GM12801 (cell line): Measurements from ENCODE around the gene DTD1.

Experiments
- TF ChIP-seq, protein P1 (sequence below): IDR thresholded peaks from one replicate; pipeline ENCODE4 v1.5.1; 2011; ENCODE audit warnings: control low read depth; ENCODE audit not compliant: insufficient read length; ENCODE audit errors: extremely low read depth

The DTD1 gene

DNA sequence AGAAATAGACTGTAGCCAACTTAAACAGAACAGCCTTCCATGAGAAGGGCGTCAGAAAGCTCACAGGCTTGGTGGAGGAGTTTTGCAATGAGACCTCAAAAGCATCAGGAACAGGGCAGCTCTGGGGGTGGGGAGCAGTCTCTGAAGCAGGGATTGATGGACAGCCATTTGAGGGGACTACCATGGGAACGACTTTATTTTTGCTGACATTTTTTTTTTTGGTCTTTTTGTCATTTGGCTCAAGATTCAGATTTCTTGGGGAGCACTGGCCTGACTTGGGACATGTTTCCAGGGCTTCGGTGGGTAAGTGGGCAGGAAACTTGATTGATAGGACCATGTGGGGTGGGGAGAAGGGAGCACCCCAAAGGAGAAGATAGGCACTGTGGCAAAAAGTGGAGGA, 193.7 kb downstream of the DTD1 start:
- TF ChIP-seq, protein P1, sequence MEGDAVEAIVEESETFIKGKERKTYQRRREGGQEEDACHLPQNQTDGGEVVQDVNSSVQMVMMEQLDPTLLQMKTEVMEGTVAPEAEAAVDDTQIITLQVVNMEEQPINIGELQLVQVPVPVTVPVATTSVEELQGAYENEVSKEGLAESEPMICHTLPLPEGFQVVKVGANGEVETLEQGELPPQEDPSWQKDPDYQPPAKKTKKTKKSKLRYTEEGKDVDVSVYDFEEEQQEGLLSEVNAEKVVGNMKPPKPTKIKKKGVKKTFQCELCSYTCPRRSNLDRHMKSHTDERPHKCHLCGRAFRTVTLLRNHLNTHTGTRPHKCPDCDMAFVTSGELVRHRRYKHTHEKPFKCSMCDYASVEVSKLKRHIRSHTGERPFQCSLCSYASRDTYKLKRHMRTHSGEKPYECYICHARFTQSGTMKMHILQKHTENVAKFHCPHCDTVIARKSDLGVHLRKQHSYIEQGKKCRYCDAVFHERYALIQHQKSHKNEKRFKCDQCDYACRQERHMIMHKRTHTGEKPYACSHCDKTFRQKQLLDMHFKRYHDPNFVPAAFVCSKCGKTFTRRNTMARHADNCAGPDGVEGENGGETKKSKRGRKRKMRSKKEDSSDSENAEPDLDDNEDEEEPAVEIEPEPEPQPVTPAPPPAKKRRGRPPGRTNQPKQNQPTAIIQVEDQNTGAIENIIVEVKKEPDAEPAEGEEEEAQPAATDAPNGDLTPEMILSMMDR: no peak

DNA sequence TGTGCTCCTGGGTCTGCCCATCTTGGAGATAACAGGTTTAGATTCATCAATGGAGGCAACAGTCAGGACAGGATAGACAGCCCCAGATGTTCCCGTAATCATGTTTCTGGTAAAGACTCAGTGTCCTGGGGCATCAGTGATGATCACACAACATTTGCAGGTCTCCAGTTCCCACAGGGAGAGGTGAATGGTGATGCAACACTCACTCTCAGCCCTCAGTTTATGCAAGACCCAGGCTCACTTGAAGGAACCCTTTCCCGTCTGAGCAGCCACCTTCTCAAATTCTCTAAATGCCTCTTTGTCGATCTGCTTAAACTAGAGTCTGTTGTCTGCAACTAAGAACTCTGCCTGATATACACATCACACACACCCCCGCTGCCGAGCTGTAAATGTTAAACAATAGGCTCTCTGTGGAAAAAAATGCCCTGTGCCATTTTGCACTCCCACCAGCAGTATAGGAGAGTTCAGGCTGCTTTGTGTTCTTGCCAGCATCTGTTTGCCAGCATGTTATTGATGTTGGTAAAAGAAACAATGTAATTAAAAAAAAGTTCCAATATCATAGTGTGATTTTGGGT, 195.6 kb downstream of the DTD1 start:
- TF ChIP-seq, protein P1: no peak

DNA sequence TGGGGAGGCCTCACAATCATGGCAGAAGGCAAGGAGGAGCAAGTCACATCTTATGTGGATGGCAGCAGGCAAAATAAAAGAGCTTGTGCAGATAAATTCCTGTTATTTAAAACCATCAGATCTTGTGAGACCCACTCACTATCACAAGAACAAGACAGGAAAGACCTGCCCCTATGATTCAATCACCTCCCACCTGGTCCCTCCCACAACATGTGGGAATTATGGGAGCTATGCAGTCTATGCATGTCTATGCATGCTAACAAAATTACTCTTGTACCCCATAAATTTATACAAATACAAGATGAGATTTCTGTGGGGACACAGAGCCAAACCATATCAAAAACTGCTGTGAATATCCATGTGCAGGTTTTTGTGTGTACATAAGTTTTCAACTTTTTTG, 200.2 kb downstream of the DTD1 start:
- TF ChIP-seq, protein P1: no peak

DNA sequence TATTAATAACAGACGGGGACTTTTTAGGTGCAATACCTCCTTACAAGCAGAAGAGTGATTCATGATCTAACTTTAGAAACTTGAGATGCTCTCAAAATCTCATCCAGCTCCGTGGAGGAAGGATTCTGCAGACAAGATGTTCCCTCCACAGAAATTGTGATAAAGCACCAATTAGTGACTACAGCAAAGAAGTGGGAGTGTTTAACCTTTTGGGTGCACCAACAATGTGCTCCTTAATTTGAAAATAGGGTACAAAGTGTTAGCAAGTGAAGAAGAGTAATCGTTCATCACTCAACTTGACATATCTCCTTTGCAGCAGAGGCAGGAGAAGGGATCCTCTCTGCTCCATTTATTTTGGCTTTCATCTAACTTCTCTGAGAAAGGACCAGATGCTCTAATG, 202.9 kb downstream of the DTD1 start:
- TF ChIP-seq, protein P1: no peak

DNA sequence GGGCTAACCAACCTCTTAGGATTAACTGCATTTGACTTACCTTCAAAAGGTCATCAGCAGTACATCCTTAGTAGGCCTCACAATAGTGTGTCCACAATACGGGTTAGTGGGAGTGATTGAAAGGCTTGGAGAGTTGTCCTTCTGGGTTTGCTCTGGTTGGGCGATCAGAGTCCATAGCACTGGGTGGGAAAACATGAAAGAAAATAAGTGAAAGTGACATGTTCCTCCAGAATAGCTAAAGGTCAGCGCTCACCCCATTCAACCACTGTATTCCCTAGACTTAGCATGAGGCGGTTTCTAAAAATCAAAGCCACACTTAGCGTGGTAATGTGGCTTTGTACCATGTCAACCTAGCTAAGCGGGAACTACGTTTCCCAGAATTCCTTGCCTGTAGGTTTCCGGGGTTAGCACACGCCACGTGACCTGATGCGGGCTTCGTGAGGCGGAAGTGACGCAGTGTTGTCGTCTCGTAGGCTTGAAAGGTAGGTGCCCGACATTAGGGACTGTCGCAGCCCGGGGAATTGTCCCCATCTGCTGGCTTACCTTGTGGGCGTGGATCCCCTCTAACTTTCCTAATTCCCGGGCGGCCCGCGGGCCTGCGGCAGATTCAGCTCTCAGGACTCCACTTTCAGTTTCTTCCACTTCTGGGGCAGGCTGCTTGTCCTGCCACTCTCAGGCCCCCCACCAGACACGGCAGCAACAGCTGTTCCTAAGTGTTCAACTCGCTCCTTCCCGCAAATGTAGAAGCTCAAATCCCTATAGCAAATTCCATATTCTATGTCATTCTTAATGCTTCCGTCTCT, 206.0 kb downstream of the DTD1 start:
- TF ChIP-seq, protein P1: no peak

DNA sequence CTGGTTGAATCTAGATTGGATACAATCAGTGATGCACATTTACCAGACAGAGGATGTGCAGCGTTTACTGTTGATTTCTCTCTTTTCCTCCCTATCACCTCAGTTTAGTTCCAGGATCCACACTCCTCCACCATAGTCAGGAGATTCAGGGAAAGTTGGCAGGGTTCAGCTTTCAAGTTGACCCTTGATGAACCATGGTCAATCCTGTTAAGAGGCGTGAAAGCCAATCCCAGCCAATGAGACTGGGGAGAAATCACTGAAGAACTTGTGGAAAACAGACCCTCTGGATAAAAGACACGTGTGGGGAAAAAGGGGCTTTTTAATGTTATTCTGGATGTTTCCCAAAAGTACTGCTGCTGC, 206.6 kb downstream of the DTD1 start:
- TF ChIP-seq, protein P1: no peak

DNA sequence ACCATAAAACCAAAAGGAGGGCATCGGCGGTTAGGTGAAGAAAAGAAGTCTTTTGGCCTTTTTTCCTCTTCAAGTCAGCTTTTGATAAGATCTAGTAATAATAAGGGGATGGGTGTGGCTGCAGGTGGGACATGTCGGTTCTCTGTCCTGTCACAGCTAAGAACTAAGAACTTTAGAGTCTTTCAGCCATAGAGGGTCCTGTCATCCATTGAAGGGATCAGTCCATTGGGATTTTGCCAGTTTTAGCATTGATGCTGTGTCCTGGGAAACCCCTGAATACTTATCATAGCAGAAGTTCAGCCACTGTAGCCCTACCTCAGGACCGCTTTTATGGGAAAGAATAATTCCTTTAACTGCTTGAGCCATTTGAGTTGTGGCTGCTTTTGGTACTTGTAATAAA, 207.5 kb downstream of the DTD1 start:
- TF ChIP-seq, protein P1: no peak
